ENCODE data around the gene FBL. TPM values are rescaled to one million over a fixed set of nuclear protein-coding genes. Genes with fewer than 3 reads are reported as not detected.

Gene FBL
- total RNA-seq, 1 experiment from 2014 or later: 576 TPM

DNA sequence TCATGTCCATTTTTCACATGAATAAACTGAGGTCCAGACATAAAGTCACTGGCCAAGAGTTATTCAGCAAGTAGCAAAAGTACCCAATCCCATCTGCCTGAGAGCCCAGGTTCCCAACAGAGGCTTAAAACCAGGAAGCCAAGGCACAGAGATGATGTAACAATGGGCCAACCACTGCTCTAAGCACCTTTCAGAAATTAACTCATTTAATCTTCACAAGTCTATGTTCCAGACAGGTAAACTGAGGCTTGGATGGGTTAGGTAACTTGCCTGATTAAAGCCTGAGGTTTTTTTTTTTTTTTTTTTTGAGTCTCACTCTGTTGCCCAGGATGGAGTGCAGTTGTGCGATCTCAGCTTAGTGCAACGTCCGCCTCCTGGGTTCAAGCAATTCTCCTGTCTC is 8.2 kb downstream of the FBL start (continued):
- TF ChIP-seq IRF2 (CRISPR knock-in tag; IDR thresholded peaks at IDR 0.05; ENCODE audit: borderline replicate concordance, low read depth): no peak
- TF ChIP-seq, protein P1, sequence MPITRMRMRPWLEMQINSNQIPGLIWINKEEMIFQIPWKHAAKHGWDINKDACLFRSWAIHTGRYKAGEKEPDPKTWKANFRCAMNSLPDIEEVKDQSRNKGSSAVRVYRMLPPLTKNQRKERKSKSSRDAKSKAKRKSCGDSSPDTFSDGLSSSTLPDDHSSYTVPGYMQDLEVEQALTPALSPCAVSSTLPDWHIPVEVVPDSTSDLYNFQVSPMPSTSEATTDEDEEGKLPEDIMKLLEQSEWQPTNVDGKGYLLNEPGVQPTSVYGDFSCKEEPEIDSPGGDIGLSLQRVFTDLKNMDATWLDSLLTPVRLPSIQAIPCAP (CRISPR knock-in tag; IDR thresholded peaks at IDR 0.05): no peak
- TF ChIP-seq NFYB (CRISPR knock-in tag; conservative IDR thresholded peaks at IDR 0.05; ENCODE audit: low read depth): no peak

DNA sequence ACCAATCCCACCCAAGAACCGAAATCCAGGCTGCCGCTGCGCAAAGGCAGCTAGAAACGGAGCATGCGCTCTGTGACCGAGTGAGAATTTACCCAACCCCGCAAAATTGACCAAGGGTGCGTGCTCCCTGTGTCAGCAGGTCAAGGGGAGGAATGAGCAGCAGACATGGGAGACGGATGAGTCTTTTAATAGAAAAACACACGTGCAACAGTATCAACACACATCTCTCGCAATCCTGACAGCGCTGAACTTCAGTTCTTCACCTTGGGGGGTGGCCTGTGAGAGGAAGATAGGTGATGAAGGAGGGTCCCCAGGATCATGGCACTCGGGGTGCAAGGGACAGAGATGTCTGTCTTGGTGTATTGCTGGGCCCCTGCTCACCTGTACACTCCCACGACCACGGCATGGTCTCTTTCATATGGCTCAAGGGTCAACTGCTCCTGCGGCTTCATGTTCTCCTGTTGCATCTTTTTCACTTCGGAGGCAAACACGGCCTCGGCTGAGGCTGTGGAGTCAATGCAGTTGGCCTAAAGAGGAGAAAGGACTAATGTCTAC is 11.8 kb downstream of the FBL start:
- POLR2A ChIA-PET: interaction anchor here (0.6 to 2.1 kb wide), 4 partner anchors 9 to 52 kb away, joined by 3 to 14 read pairs (median 4); no protein-coding TSS in a partner anchor
- Mint-ChIP-seq H3K4me3 (peak overlapping the region; percentile 72), H3K4me1 (peaks cover 13% of the 10 kb centered on the region), H3K27ac (peak overlapping the region; percentile 98), H3K9me3 (no peaks in the 10 kb centered on the region), H3K36me3 (peaks cover 57% of the 10 kb centered on the region), H3K27me3 (ENCODE audit: low read depth) (no peaks in the 10 kb centered on the region)
- CTCF ChIA-PET: interaction anchor here (0.8 to 2.1 kb wide), 13 partner anchors 9 to 337 kb away, joined by 3 to 22 read pairs (median 5); partner anchors contain the start of genes FBL and PSMC4
- TF ChIP-seq ZNF263 (CRISPR knock-in tag; IDR thresholded peaks at IDR 0.05; ENCODE audit: low read depth): no peak
- TF ChIP-seq, protein P2, sequence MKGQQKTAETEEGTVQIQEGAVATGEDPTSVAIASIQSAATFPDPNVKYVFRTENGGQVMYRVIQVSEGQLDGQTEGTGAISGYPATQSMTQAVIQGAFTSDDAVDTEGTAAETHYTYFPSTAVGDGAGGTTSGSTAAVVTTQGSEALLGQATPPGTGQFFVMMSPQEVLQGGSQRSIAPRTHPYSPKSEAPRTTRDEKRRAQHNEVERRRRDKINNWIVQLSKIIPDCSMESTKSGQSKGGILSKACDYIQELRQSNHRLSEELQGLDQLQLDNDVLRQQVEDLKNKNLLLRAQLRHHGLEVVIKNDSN (CRISPR knock-in tag; IDR thresholded peaks at IDR 0.05): no peak
- TF ChIP-seq, protein P3, sequence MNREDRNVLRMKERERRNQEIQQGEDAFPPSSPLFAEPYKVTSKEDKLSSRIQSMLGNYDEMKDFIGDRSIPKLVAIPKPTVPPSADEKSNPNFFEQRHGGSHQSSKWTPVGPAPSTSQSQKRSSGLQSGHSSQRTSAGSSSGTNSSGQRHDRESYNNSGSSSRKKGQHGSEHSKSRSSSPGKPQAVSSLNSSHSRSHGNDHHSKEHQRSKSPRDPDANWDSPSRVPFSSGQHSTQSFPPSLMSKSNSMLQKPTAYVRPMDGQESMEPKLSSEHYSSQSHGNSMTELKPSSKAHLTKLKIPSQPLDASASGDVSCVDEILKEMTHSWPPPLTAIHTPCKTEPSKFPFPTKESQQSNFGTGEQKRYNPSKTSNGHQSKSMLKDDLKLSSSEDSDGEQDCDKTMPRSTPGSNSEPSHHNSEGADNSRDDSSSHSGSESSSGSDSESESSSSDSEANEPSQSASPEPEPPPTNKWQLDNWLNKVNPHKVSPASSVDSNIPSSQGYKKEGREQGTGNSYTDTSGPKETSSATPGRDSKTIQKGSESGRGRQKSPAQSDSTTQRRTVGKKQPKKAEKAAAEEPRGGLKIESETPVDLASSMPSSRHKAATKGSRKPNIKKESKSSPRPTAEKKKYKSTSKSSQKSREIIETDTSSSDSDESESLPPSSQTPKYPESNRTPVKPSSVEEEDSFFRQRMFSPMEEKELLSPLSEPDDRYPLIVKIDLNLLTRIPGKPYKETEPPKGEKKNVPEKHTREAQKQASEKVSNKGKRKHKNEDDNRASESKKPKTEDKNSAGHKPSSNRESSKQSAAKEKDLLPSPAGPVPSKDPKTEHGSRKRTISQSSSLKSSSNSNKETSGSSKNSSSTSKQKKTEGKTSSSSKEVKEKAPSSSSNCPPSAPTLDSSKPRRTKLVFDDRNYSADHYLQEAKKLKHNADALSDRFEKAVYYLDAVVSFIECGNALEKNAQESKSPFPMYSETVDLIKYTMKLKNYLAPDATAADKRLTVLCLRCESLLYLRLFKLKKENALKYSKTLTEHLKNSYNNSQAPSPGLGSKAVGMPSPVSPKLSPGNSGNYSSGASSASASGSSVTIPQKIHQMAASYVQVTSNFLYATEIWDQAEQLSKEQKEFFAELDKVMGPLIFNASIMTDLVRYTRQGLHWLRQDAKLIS (CRISPR knock-in tag; IDR thresholded peaks at IDR 0.05; ENCODE audit: borderline replicate concordance): no peak
- TF ChIP-seq SMAD3 (CRISPR knock-in tag; IDR thresholded peaks at IDR 0.05; ENCODE audit: borderline replicate concordance): no peak
- TF ChIP-seq, protein P4, sequence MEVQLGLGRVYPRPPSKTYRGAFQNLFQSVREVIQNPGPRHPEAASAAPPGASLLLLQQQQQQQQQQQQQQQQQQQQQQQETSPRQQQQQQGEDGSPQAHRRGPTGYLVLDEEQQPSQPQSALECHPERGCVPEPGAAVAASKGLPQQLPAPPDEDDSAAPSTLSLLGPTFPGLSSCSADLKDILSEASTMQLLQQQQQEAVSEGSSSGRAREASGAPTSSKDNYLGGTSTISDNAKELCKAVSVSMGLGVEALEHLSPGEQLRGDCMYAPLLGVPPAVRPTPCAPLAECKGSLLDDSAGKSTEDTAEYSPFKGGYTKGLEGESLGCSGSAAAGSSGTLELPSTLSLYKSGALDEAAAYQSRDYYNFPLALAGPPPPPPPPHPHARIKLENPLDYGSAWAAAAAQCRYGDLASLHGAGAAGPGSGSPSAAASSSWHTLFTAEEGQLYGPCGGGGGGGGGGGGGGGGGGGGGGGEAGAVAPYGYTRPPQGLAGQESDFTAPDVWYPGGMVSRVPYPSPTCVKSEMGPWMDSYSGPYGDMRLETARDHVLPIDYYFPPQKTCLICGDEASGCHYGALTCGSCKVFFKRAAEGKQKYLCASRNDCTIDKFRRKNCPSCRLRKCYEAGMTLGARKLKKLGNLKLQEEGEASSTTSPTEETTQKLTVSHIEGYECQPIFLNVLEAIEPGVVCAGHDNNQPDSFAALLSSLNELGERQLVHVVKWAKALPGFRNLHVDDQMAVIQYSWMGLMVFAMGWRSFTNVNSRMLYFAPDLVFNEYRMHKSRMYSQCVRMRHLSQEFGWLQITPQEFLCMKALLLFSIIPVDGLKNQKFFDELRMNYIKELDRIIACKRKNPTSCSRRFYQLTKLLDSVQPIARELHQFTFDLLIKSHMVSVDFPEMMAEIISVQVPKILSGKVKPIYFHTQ (CRISPR knock-in tag; IDR thresholded peaks at IDR 0.05): no peak
- no peak for TF ChIP-seq SOX15 (CRISPR knock-in tag; IDR thresholded peaks at IDR 0.05)
- TF ChIP-seq USF2 (CRISPR knock-in tag; IDR thresholded peaks at IDR 0.05): no peak
- no peak for TF ChIP-seq FOXJ3 (CRISPR knock-in tag; IDR thresholded peaks at IDR 0.05; ENCODE audit: borderline replicate concordance)
- no peak for TF ChIP-seq MXD4 (CRISPR knock-in tag; IDR thresholded peaks at IDR 0.05; ENCODE audit: borderline replicate concordance)
- no peak for TF ChIP-seq JAZF1 (CRISPR knock-in tag; IDR thresholded peaks at IDR 0.05)
- no peak for TF ChIP-seq SP1 (CRISPR knock-in tag; conservative IDR thresholded peaks at IDR 0.05)
- TF ChIP-seq TP53 (CRISPR knock-in tag; IDR thresholded peaks at IDR 0.05): no peak
- TF ChIP-seq MLX (CRISPR knock-in tag; IDR thresholded peaks at IDR 0.05): no peak
- ATAC-seq: no peak
- no peak for DNase-seq (ENCODE audit: low spot score)
